GM19035 (cell line): ENCODE results near the gene FBXL4.

Experiments
- ATAC-seq: cut with Tn5 transposase; IDR thresholded peaks from one replicate; pipeline ENCODE4 v1.9.1; 2021; ENCODE audit not compliant: unreplicated experiment

The FBXL4 gene

GRCh38 chr6:98947411-98948292 lies at the start of gene FBXL4:
Gene FBXL4, minus strand, starts transcription at chr6:98947946. Its CDS starts 20,958 bp downstream, at chr6:98926988.
- ATAC-seq: peak; percentile 82

- ATAC-seq: no peak
These were observed 47.4 kb upstream of the FBXL4 start for GRCh38 chr6:98995116-98995515.

- no peak for ATAC-seq
These were observed 44.8 kb upstream of the FBXL4 start for GRCh38 chr6:98992535-98992934.

- no peak for ATAC-seq
These were observed 38.4 kb upstream of the FBXL4 start for GRCh38 chr6:98986071-98986615.

GRCh38 chr6:98985391-98985790 lies 37.6 kb upstream of the FBXL4 start:
- ATAC-seq: no peak

- no peak for ATAC-seq
These were observed 36.4 kb upstream of the FBXL4 start for GRCh38 chr6:98984121-98984520.

- no peak for ATAC-seq
These were observed 33.7 kb upstream of the FBXL4 start for GRCh38 chr6:98981473-98981872.

GRCh38 chr6:98980819-98981218 lies 33.1 kb upstream of the FBXL4 start:
- ATAC-seq: no peak

GRCh38 chr6:98977671-98978292 lies 30.0 kb upstream of the FBXL4 start:
- ATAC-seq: no peak

- no peak for ATAC-seq
These were observed 29.1 kb upstream of the FBXL4 start for GRCh38 chr6:98976674-98977385.

GRCh38 chr6:98975421-98975820 lies 27.7 kb upstream of the FBXL4 start:
- no peak for ATAC-seq

GRCh38 chr6:98974309-98974708 lies 26.6 kb upstream of the FBXL4 start:
- ATAC-seq: no peak

GRCh38 chr6:98973571-98973970 lies 25.8 kb upstream of the FBXL4 start:
- no peak for ATAC-seq

- no peak for ATAC-seq
These were observed 23.6 kb upstream of the FBXL4 start for GRCh38 chr6:98971303-98971702.

- no peak for ATAC-seq
These were observed 22.7 kb upstream of the FBXL4 start for GRCh38 chr6:98970469-98970868.

- no peak for ATAC-seq
These were observed 19.9 kb upstream of the FBXL4 start for GRCh38 chr6:98967616-98968015.

- no peak for ATAC-seq
These were observed 11.9 kb upstream of the FBXL4 start for GRCh38 chr6:98959631-98960030.

- no peak for ATAC-seq
These were observed 11.0 kb upstream of the FBXL4 start for GRCh38 chr6:98958776-98959175.

- ATAC-seq: no peak
These were observed 9.7 kb upstream of the FBXL4 start for GRCh38 chr6:98957450-98957849.

- no peak for ATAC-seq
These were observed 1.8 kb upstream of the FBXL4 start for GRCh38 chr6:98949589-98949988.

- ATAC-seq: peak; percentile 33
These were observed 801 bp downstream of the FBXL4 start for GRCh38 chr6:98946879-98947410.
